GM18861 (cell line): ENCODE data around the gene TANK.

ENCODE experiments used
- ATAC-seq: cut with Tn5 transposase; IDR thresholded peaks from one replicate; pipeline ENCODE4 v1.9.1; 2021; ENCODE audit not compliant: unreplicated experiment

Gene TANK

DNA sequence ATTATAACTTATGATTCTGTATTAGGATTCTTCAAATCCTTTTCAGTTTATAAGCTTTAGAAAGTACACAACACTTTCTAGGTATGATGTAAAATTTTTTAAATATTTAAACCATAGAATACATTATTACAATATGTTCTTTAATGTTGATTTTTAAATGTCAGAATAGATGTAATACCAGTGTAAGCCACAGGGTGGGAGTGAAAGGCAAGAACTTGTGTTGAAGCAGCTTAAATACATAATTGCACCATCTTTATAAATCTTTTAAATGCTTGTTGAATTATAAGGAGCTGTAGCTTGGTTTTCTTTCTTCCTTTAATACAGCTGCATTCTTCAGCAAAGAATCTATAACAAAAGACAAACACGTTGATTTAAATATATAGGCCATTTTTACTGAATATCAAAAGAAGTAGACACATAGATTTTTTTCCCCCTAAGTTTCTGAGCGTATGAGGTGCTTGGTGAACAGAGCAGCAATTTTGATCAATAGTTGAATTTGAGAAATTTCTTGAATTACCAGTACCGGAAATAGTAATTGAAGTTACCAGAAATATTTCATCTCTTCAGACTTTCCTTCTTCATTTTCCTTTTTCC, 63.0 kb downstream of the TANK start:
- peak; percentile 56 for ATAC-seq

DNA sequence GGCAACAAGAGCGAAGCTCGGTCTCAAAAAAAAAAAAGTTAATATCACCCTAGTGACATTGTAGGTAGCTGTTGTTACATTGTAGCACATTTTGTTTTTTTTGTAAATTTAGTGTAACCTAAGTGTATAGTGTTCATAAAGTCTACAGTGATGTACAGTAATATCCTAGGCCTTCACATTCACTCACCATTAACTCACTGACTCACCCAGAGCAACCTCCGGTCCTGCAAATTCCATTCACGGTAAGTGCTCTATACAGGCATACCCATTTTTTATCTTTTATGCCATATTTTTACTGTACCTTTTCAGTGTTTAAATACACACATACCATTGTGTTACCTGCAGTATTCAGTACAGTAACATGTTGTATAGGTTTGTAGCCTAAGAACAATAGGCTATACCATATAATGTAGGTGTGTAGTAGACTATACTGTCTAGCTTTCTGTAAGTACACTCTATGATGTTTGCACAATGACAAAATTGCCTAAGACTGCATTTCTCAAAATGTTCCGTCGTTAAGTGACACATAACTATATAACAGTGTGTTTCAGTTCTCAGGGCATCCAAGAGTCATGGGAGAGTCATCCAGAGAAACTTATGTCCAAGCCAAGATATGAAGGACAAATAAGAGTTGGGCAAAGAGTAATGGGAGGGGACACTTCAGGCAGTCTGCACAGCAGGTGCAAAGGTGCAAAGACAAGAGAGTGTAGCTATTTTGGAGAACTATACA, 68.4 kb downstream of the TANK start:
- ATAC-seq = no peak

DNA sequence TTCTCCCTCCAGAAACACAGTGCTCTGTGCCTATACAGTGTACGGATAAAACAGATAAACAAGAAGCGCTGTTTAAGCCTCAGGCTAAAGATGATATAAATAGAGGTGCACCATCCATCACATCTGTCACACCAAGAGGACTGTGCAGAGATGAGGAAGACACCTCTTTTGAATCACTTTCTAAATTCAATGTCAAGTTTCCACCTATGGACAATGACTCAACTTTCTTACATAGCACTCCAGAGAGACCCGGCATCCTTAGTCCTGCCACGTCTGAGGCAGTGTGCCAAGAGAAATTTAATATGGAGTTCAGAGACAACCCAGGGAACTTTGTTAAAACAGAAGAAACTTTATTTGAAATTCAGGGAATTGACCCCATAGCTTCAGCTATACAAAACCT, 70.7 kb downstream of the TANK start:
- ATAC-seq = no peak

DNA sequence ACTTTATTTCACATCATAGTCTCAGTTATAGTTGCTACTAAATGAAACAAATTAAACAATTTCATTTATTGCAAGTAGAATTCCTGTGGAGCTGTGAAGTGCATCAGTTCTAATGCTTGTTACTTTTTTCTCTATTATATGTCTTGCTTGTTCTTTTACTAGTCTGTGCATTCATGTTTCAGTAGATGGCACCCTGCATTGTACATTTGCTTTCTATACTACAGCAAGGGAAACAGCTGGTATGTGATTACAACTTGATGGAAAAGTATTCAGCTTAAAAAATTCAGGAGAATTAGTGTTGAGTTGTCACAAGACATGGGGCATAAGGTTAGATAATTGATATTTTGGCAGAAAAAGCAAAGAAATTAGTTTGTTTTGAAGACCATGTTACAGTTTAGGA, 72.3 kb downstream of the TANK start:
- ATAC-seq = no peak

DNA sequence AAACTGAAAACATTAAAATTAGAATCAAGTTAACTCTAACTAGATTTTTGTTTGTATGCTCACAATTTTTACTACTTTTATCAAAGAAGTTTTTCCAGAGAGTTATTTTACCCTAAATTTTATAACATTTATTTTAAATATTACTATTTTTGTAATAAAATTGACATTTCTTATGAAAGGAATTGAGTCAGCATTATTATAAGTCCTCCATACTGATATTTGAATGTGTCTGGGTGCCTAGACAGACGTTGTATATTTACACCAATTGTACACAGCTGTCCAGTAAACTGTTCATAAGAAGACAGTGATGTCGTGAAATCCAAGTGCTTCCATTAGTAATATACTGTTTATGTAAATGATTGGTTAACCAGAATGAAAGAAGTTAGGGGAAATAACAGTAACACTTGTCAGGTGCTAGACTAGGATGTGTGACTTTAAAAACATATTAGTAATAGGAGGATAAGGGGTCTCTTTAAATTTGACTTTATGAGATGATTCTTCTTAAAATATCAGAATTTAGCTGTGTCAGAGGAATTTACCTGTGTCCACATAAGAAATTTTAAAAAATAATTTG, 73.7 kb downstream of the TANK start:
- peak; percentile 38 for ATAC-seq

DNA sequence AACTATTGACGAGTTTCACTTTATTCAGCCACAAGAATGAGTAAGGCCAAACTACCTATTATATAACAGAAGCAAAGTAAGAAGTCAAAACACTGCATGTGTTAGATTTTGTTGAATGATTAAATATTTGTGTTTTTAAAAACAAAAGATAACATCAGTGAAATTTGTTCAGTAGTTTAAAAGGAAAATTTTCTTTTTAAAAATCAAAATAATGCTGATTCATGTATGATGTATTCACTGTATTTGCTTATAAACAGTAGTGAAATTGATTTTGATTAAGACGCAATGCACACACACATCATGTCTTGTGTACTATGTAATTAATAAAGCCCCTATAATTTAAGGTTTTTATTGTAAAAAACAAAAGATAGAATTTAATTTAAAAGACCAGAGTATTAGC, 74.4 kb downstream of the TANK start:
- no peak for ATAC-seq

DNA sequence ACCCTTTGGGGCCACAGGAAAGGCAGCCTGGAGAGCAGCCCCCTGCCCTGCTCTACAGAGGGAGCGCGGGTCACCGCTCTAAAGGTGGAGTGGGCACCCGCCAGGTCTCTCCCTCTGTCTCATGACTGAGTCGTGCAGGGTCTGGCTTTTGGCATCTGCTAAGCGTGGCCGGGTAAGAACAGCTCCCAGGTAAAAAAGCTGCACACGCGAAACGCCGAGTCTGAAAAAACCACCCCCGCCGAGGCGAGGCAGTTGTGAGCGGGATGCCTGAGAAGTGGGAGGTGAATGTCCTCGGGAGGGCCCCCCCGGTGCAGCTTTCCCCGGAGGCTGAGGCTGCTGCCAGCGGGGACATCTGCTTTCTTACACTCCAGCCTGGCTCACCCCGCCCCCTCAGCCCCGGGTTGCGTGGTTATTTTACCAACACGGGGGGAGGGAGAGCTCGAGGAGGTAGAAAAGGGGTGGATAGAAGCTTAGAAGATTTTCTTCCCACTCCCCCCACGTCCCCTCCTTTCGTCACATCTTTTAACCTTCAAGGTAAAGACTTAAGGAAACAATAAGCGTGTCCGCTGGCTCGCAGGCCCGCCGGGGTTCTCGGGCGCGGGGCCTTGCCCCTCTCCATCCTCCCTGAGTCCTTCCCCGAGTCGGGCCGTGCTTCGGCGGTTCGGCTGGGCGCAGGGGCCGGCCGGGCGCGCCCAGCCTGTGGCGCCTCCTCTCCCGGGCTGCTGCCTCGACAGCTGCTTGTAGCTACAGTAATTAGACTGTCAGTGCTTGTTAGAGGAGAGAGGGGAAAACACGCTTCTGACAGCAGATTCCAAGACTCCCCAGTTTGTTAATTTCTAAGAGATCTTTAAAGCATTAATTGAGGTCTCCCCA, 77.4 kb downstream of the TANK start:
- no peak for ATAC-seq

DNA sequence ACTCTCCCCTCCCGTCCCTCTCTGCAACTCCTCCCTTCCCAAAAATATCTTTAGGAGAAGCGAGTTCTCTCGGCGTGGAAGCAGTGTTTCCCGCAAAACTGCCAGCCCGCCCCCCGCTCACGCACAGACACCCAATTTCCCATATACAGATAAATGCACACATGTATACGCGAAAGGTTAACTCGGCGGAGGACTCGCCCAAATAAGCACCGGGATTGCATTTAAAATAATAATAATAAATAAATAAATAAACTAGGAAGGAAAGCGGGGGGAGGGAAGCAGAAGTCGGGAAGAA, 78.0 kb downstream of the TANK start:
- ATAC-seq = no peak

DNA sequence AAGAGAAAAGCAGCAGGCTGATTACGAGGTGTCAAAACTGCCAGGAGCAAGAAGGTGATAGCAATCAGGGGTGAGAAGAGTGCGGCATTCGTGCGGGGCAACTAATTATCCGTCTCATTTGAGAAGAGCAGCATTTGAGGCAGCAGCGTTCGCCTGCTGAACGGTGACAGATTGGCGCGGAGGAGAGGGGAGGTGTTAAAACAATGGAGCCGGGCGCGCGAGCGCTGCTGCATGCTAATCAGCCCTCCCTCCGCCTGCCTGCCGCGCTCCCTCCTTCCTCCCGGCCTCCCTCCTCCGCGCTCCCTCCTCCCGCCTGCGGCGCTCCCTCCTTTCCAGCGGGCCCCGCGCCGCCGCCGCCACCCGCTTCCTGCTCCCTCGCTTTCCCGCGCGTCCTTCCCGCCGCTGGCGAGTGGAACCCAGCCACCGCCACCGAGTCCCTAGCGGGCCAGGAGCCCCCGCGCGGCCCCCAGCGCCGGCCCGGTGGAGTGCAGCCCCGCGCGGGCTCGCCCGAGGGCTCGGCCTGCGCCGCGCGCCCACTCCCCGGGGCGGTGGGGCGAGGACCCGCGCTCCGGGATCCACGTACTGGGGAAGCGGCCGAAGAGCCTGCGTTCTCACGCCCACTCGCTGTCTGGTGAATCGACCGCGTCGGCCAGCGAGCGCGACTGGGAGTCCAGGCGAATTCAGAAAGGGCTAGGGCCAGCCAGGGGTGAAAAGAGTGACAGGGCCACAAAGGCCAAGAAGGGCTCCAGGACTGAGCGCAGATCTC, 78.5 kb downstream of the TANK start:
- ATAC-seq = no peak

DNA sequence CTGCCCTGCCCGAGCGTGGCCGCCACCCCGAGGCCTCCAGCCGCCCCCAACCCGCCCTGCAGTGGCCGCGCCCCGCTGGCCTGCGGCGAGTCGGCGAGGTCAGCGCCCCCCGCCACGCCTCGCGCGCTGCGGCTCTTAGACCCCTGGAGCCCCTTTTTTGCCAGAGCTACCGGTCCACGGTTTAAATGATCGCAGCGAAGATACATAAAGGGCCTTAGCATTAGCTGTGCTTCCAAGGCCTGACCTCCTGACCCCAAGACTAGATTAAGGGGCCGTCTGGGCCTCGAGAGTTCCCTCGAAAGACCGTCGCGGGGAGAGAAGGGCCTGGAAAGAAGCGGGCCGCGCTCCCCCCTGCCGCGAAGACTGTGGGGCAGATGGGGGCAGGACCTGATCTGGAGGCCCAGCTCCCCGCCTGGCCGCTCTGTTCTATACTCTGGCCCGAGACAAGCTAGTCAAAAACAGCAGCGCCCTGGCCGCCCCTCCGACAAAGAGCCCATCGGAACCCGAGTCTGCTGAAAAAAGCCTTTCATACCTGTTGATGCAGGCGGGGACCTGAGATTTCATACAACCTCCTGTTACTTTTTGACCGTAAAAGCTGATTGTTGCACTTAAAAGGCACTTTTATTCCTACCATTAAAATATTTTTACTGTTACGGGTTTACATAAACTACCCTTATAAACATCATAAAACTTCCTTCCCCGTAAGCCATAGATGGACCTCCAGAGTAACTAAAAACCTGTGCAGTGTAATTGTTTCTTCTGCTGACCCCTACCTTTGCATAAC, 79.3 kb downstream of the TANK start:
- no peak for ATAC-seq

DNA sequence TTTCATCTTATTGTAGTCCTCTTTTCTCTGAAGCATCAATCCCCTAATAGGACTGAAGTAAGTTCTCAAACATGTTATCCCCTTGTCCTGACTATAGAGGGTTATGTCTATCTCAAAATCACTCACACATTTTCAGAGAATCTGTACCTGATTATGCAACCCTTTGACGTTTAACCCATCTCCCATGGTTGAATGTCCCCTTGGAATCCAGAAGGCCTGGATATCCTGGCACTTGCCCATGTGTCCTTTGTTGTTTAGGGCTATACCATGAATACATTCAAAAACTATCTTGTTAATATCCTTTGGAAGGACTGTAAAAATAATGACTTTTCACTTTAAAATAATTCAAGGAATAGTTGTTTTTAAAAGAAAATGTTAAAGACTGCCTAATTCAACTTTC, 81.7 kb downstream of the TANK start:
- ATAC-seq = no peak

DNA sequence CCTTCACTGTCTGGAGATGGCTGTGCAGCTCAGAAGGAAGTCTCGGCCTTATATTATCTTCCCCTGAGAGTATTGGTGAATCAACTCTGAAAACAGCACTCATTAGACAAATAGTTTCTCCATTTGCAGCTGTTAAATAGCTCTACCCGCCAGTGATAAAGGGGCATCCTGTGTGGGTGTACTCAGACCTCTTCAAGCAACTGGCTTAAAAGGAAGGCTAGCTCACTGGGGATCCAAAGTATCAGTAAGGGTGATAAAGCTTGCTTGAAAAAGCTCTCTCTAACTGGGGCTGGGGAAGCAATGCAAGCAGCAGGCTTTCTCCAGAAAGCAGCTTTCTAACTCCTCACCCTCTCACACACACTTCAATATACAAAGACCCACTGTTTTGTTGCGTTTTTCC, 83.1 kb downstream of the TANK start:
- ATAC-seq = peak; percentile 69

DNA sequence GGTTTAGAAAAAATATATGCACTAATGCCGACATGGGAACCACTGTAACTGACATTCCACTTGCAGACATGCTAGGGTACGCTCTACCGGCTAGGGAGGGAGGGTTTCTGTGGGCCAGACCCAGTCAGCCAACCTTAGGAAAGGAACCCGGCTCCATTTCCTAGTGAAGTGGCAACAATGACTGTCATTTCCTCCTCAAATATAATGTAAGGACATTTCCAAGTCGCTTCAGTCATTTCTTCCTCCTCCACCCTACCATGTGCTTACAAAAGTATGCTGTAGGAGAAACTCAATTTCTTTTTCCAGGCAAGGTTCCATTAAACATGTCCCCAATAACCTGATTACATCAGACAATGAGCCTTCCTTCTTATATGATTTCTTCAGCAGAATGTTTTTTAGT, 83.7 kb downstream of the TANK start:
- no peak for ATAC-seq

DNA sequence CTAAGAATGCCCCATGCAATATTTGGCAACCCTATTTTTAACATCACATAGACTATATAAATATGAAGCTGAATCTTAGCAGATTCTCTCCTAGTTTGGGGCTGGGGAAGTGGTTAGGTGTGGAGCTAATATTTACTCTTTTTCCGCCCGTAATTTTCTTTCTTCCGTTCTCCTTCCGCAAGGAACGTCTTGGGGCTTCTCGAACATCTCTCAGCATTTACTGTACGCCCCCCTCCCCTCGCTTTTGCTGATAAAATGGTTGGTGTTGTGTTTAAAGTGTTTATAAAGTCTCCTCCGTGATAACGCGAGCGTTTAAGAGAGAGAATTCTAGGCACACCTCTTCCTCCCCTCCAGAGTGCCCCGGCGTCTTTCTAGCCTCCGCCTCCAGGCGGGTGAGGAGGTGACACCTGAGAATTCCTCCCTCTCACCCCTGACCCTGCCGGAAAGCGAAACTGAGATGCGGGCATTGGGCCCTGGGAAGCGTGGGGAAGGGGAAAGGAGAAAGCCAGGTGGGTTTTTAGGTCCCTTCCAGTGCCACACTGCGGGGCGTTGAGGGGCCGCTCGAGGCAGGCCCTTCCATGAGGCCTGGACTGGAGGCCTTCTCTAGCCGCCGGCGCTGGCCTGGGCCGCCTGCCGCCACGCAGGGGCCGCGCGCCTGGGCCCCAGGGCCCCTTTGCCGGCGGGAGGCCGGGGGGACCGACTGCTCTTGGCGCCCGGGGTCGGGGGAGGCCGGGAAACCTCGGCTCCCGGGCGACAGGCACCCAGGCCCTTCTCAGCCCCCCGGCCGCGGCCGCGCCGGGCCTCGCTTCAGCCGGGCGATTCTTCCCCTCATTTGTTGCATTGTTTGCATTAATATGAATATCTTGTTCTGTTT, 84.4 kb downstream of the TANK start:
- ATAC-seq = peak; percentile 49

DNA sequence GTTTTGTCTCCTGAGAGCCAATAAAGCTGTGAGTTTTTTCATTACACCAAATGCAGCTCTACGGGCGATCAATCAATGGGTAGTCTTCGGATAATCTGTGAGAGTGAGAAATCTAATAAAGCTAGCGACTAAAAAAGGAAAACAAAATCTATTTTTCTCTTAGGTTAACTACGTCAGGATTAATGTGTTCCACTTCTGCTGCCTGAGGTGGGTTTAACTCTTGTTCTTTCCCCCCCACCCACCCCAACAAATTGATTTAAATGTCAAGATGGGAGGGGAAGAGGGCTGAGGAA, 85.0 kb downstream of the TANK start:
- no peak for ATAC-seq

DNA sequence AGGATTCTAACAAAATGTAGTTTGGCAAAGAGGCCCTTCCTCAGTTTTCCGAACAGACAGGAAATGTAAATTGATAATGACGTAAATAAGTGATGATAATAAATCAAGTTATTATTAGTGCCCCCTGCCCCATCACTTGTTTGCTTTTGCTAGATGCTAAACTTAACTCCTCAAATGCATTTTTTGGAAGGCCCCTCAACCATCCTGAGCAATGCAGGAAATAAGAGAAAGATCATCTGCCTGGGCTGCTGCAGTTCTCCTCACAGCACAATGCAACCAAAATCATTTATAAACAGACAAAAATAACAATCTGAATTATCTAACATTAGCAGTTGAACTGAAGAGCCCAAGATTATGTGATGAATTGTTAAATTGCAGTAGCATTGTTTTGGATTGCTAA, 85.4 kb downstream of the TANK start:
- no peak for ATAC-seq

DNA sequence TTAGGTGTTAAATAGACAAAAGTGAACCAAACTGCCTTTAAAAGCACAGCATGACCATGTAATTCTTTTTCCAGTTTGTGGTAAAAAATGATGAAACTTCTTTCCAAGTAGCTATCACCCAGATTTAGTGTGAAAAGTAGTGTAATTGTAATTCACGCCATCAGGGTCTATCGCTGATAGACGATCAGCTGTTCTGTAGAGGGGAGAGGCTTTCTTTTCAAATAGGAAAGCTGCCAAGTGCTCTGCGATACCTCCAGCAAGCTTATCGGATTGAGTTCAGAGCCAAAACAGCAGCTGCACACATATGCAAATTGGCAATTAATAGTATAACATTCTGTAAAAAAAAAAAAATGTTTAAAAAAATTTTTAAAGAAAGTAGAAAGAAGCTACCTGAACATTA, 86.1 kb downstream of the TANK start:
- no peak for ATAC-seq

DNA sequence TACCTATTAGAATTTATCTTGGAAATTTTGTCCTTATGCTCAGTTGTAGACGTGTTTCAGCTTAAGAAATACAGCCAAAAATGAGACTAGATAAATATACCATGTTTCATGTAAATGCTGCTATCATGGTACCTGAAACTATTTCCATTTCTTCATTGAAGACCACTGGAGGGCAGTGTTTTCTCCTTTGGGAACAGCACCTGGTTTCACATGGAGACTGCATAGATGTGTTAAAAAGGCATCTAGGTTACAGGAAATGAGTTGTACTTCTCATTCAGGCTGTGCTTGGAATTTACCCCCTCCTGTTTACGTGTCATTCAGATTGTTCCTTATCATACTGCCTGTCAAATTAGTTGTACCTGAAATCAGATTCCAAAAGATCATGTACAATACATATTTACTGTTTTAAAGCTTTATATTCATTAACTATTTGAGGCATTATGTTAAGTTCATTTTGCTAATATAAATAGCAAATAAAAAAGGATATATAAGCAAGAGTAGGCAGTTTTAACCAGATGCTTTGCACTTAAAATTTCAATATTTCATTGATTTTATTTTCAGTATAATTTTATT, 90.7 kb downstream of the TANK start:
- ATAC-seq = peak; percentile 65
